IMR-90 (cell line): ENCODE measurements around the gene GSTK1. TPM values are rescaled to one million over a fixed set of nuclear protein-coding genes. Genes with fewer than 3 reads are reported as not detected.

Experiments
- ATAC-seq: fragments of 200-7000 bp; cut with Tn5 transposase; 2 replicates; pipeline ENCODE4 v1.9.1; 2020; ENCODE audit warnings: low read depth, mild to moderate bottlenecking, moderate library complexity
- BruUV-seq: library from RNA; stranded (reverse); fragments of 400-500 nt; replicated peaks from 2 replicates; lab custom pipeline; 2021; lab: Mats Ljungman, UMichigan
- CTCF ChIA-PET: fragments of 300-600 bp; formaldehyde crosslinking; extraction: SDS; loops from one replicate; lab custom pipeline; 2021; ENCODE audit warnings: antibody characterized with exemption; lab: Yijun Ruan, JAX
- POLR2A ChIA-PET: fragments of 300-600 bp; sonication (Branson Sonifier 250); formaldehyde crosslinking; loops from one replicate; lab custom pipeline; 2022; ENCODE audit warnings: antibody characterized with exemption; ENCODE audit not compliant: unreplicated experiment; lab: Charles Lee
- DNase-seq: peaks from one replicate; pipeline ENCODE4 v3.0.0; 2013
- H2AFZ ChIP-seq: replicated peaks from 2 replicates; pipeline ENCODE3; 2013; ENCODE audit warnings: low read length, mild to moderate bottlenecking; ENCODE audit not compliant: poor library complexity
- H2AK5ac ChIP-seq: 2 replicates; pipeline ENCODE4 v1.6.1; 2013; ENCODE audit warnings: low read depth, low read length, inconsistent platforms
- H2AK9ac ChIP-seq: replicated peaks from 2 replicates; pipeline ENCODE3; 2013; ENCODE audit warnings: mild to moderate bottlenecking, low read depth, low read length, moderate library complexity; ENCODE audit not compliant: poor library complexity
- H2BK120ac ChIP-seq: 2 replicates; pipeline ENCODE4 v1.6.1; 2013; ENCODE audit warnings: low read depth, low read length, inconsistent platforms
- H2BK15ac ChIP-seq: 3 replicates; pipeline ENCODE4 v1.6.1; 2013; ENCODE audit warnings: low read depth, low read length, inconsistent platforms
- H2BK20ac ChIP-seq: 2 replicates; pipeline ENCODE4 v1.6.1; 2013; ENCODE audit warnings: low read depth, mild to moderate bottlenecking, inconsistent platforms, low read length, moderate library complexity
- H2BK5ac ChIP-seq: 2 replicates; pipeline ENCODE4 v1.6.1; 2013; ENCODE audit warnings: mild to moderate bottlenecking, low read depth, low read length, inconsistent platforms; ENCODE audit not compliant: poor library complexity, severe bottlenecking
- H3K14ac ChIP-seq: replicated peaks from 2 replicates; pipeline ENCODE4 v1.6.1; 2013; ENCODE audit warnings: low read depth, low read length, inconsistent platforms
- H3K18ac ChIP-seq: 2 replicates; pipeline ENCODE4 v1.6.1; 2013; ENCODE audit warnings: low read depth, low read length, control low read depth
- H3K23ac ChIP-seq: 2 replicates; pipeline ENCODE4 v1.6.1; 2013; ENCODE audit warnings: low read depth, low read length, inconsistent platforms
- H3K27ac ChIP-seq: 2 replicates; pipeline ENCODE4 v1.5.1; 2013; ENCODE audit warnings: mild to moderate bottlenecking, control low read depth, low read length; ENCODE audit not compliant: insufficient read depth
- H3K27me3 ChIP-seq: 2 replicates; pipeline ENCODE4 v1.6.1; 2013; ENCODE audit warnings: low read length; ENCODE audit not compliant: control insufficient read depth, insufficient read depth
- H3K36me3 ChIP-seq: 2 replicates; pipeline ENCODE4 v1.6.1; 2013; ENCODE audit warnings: low read length, mixed read lengths; ENCODE audit not compliant: control insufficient read depth, insufficient read depth
- H3K4ac ChIP-seq: 2 replicates; pipeline ENCODE4 v1.6.1; 2013; ENCODE audit warnings: low read depth, low read length, inconsistent platforms
- H3K4me1 ChIP-seq: 2 replicates; pipeline ENCODE4 v1.6.1; 2013; ENCODE audit warnings: low read length, mixed read lengths; ENCODE audit not compliant: control insufficient read depth, insufficient read depth
- H3K4me2 ChIP-seq: 2 replicates; pipeline ENCODE4 v1.6.1; 2013; ENCODE audit warnings: low read depth, mild to moderate bottlenecking, control low read depth, low read length, moderate library complexity
- H3K4me3 ChIP-seq: 2 replicates; pipeline ENCODE4 v1.5.1; 2013; ENCODE audit warnings: low read depth, mild to moderate bottlenecking, control low read depth, low read length, moderate library complexity; ENCODE audit not compliant: insufficient read depth
- H3K56ac ChIP-seq: 2 replicates; pipeline ENCODE4 v1.6.1; 2013; ENCODE audit warnings: low read length, inconsistent platforms; ENCODE audit not compliant: insufficient read depth; ENCODE audit errors: extremely low read depth
- H3K79me1 ChIP-seq, 2 experiments: 2 replicates each; pipeline ENCODE4 v1.6.1; 2013; ENCODE audit warnings: low read length in 2 of 2, inconsistent platforms in 1 of 2, low read depth in 1 of 2
- H3K9ac ChIP-seq: 2 replicates; pipeline ENCODE4 v1.6.1; 2013; ENCODE audit warnings: low read depth, low read length, control low read depth
- H3K9me1 ChIP-seq: 2 replicates; pipeline ENCODE4 v1.6.1; 2013; ENCODE audit warnings: low read length, inconsistent platforms; ENCODE audit not compliant: insufficient read depth
- H3K9me3 ChIP-seq: 2 replicates; pipeline ENCODE4 v1.6.1; 2013; ENCODE audit warnings: low read length; ENCODE audit not compliant: control insufficient read depth, insufficient read depth
- H4K20me1 ChIP-seq: 2 replicates; pipeline ENCODE4 v1.6.1; 2013; ENCODE audit warnings: low read length, inconsistent platforms; ENCODE audit not compliant: insufficient read depth
- H4K5ac ChIP-seq: 2 replicates; pipeline ENCODE4 v1.6.1; 2013; ENCODE audit warnings: mild to moderate bottlenecking, low read depth, low read length, control low read depth
- H4K8ac ChIP-seq, 2 experiments: 2 replicates each; pipeline ENCODE4 v1.6.1; 2013; ENCODE audit warnings: low read depth in 2 of 2, low read length in 2 of 2, control low read depth in 1 of 2, inconsistent platforms in 1 of 2
- H4K91ac ChIP-seq: 2 replicates; pipeline ENCODE4 v1.6.1; 2013; ENCODE audit warnings: low read depth, low read length, inconsistent platforms; ENCODE audit not compliant: insufficient read depth
- BHLHE40 ChIP-seq: fragments of 150-350 bp; IDR thresholded peaks from 2 replicates; pipeline ENCODE4 v1.6.1; 2016; ENCODE audit warnings: mild to moderate bottlenecking, low read depth, low read length
- MXI1 ChIP-seq: IDR thresholded peaks from 2 replicates; pipeline ENCODE4 v1.6.1; 2012; ENCODE audit warnings: low read depth, mild to moderate bottlenecking, low read length, moderate library complexity, borderline replicate concordance
- WGBS, 2 experiments: methylation state at CpG; one replicate each; pipeline versions ENCODE4 v1.1.5 to v1.1.7; 2013; ENCODE audit warnings: missing lambda C conversion rate in 2 of 2; ENCODE audit not compliant: insufficient read length in 1 of 2; ENCODE audit errors: extremely low coverage in 2 of 2; 5-methylcytosine and 5-hydroxymethylcytosine counted together
- dilution Hi-C: fragments of 300-500 bp; cut with HindIII; formaldehyde crosslinking; loops from one replicate; pipeline ENCODE4 v1.14.3; 2018; ENCODE audit warnings: low sequenced_read_pairs; ENCODE audit not compliant: unreplicated experiment
- in situ Hi-C: fragments of 300-500 bp; cut with MboI; formaldehyde crosslinking; loops from 3 replicates; pipeline ENCODE4 v1.14.3; 2019; ENCODE audit warnings: low sequenced_read_pairs, inconsistent platforms, mixed read lengths
- intact Hi-C: fragments of 100-400 bp; cut with micrococcal nuclease; formaldehyde crosslinking; loops from 2 replicates; pipeline ENCODE4 v1.10.0; 2022
- polyA plus RNA-seq, 3 experiments: library from polyadenylated mRNA; depleted of rRNA; stranded (reverse); fragments of >200 nt; gene quantifications; 2 replicates each; pipeline ENCODE4 v1.2.3, GENCODE V29; 2012; ENCODE audit warnings: low replicate concordance in 1 of 3
- total RNA-seq: library from RNA; depleted of rRNA; stranded (reverse); fragments of >200 nt; gene quantifications from 2 replicates; pipeline ENCODE4 v1.2.3, GENCODE V29; 2012

GSTK1 gene
- total and polyA plus RNA-seq, 2 of the 4 experiments (the other 2 are of a cell fraction): 64.9 to 111 TPM

- Histone ChIP-seq H3K9me3 (no peaks in the 10 kb centered on the region), H2BK20ac (no peak overlapping the region), H4K5ac (no peak overlapping the region), H4K20me1 (no peaks in the 10 kb centered on the region), H4K91ac (no peak overlapping the region), H2AK9ac (no peak overlapping the region), H3K18ac (no peak overlapping the region), H3K4ac (no peak overlapping the region), H3K14ac (no peak overlapping the region), H4K8ac (no peak overlapping the region), H2AFZ (no peak overlapping the region), H3K79me1 (no peaks in the 10 kb centered on the region), H3K4me2 (no peak overlapping the region), H3K4me3 (no peak overlapping the region), H3K23ac (no peak overlapping the region), H3K9me1 (no peaks in the 10 kb centered on the region), H3K27me3 (no peaks in the 10 kb centered on the region), H3K36me3 (no peaks in the 10 kb centered on the region), H3K27ac (no peak overlapping the region), H3K9ac (no peak overlapping the region), H2BK15ac (no peak overlapping the region), H2BK5ac (no peak overlapping the region), H2BK120ac (no peak overlapping the region), H3K4me1 (no peaks in the 10 kb centered on the region), H2AK5ac (no peak overlapping the region), H3K56ac (no peak overlapping the region)
- peak; percentile 90 for TF ChIP-seq MXI1
- no peak for TF ChIP-seq BHLHE40
- POLR2A ChIA-PET: no interaction called here
- in situ Hi-C loops: no loop called here
- CTCF ChIA-PET: interaction anchor here (0.9 kb wide), 1 partner anchor 20 kb away, joined by 3 read pairs; no protein-coding TSS in a partner anchor
- intact Hi-C loops: no loop called here
- WGBS, 2 experiments: 80% methylated on average over 1 of the region's 8 CpGs; no CpG with 5 or more reads in 1 of the 2 experiments
- ATAC-seq (peak; percentile 71), DNase-seq (peak; percentile 68)
- dilution Hi-C loops: no loop called here
- BruUV-seq: no TSS peak
Observed at GRCh38 chr7:143279186-143280098, 16.2 kb downstream of the GSTK1 start.
